MG63 (cell line): ENCODE measurements around the gene TMEM11. TPM values are rescaled to one million over a fixed set of nuclear protein-coding genes. Genes with fewer than 3 reads are reported as not detected.

Experiments used
- DNase-seq: peaks from one replicate; pipeline ENCODE4 v3.0.0-alpha.2; 2020
- H3K27me3 ChIP-seq: fragments of 250-450 bp; sonication (Bioruptor Pico); 2 replicates; pipeline ENCODE4 v1.5.1; 2020; ENCODE audit warnings: mild to moderate bottlenecking, moderate library complexity
- H3K36me3 ChIP-seq: fragments of 250-450 bp; sonication (Bioruptor Pico); 2 replicates; pipeline ENCODE4 v1.5.1; 2020; ENCODE audit warnings: mild to moderate bottlenecking, moderate library complexity
- H3K4me3 ChIP-seq: fragments of 250-450 bp; sonication (Bioruptor Pico); 2 replicates; pipeline ENCODE4 v1.5.1; 2020; ENCODE audit warnings: mild to moderate bottlenecking, moderate library complexity
- H3K9me3 ChIP-seq: fragments of 250-450 bp; sonication (Bioruptor Pico); 2 replicates; pipeline ENCODE4 v1.5.1; 2020; ENCODE audit warnings: mild to moderate bottlenecking, moderate library complexity
- total RNA-seq: library from RNA; depleted of rRNA; stranded (reverse); fragments of >200 nt; shearing (Covaris generic); gene quantifications from 2 replicates; pipeline ENCODE4 v1.2.3, GENCODE V29; 2014; ENCODE audit warnings: low replicate concordance

The TMEM11 gene
- total RNA-seq, 1 experiment from 2014 or later = 18.9 TPM

GRCh38 chr17:21223086-21223485 lies 9.1 kb upstream of the TMEM11 start:
- no peak overlapping the region for H3K4me3 ChIP-seq
- no peaks in the 10 kb centered on the region for H3K9me3 ChIP-seq
- no peak for DNase-seq
- 0 out of 2 replicates have a peak, but pooled peaks cover 2% of the 10 kb centered on the region for H3K36me3 ChIP-seq
- no peaks in the 10 kb centered on the region for H3K27me3 ChIP-seq

DNA sequence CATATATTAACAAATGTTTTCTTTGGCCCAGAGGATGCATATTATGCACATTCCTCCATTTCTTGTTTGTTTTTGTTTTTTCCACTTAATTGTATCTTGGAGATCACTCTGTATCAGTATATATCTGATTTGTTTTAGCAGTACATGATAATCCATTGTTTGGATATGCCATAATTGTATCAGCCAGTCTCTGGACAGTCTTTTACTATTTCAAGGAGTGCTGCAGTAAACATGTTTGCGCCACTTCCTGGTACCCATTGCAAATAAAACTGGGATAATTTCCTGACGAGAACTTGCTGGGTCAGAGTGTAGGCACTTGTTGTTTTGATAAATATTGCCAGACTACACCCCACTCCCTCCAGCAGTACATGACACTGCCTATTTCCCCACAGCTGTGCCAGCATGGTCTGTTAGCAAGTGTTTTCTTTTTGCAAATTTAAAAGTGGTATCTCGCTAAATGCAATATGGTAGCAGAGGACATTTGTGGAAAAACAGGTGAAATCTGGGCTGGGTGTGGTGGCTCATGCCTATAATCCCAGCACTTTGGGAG lies 4.9 kb upstream of the TMEM11 start:
- H3K4me3 ChIP-seq = no peak overlapping the region
- no peaks in the 10 kb centered on the region for H3K9me3 ChIP-seq
- no peaks in the 10 kb centered on the region for H3K27me3 ChIP-seq
- DNase-seq = no peak
- 0 out of 2 replicates have a peak, but pooled peaks cover 2% of the 10 kb centered on the region for H3K36me3 ChIP-seq

- no peak overlapping the region for H3K4me3 ChIP-seq
- 0 out of 2 replicates have a peak, but pooled peaks cover 2% of the 10 kb centered on the region for H3K36me3 ChIP-seq
- H3K9me3 ChIP-seq = no peaks in the 10 kb centered on the region
- no peak for DNase-seq
- no peaks in the 10 kb centered on the region for H3K27me3 ChIP-seq
Measured at GRCh38 chr17:21218101-21218500, 4.1 kb upstream of the TMEM11 start.

GRCh38 chr17:21217346-21217745 lies 3.4 kb upstream of the TMEM11 start:
- Histone ChIP-seq H3K36me3 (0 out of 2 replicates have a peak, but pooled peaks cover 2% of the 10 kb centered on the region), H3K4me3 (no peak overlapping the region), H3K9me3 (no peaks in the 10 kb centered on the region), H3K27me3 (no peaks in the 10 kb centered on the region)
- no peak for DNase-seq

DNA sequence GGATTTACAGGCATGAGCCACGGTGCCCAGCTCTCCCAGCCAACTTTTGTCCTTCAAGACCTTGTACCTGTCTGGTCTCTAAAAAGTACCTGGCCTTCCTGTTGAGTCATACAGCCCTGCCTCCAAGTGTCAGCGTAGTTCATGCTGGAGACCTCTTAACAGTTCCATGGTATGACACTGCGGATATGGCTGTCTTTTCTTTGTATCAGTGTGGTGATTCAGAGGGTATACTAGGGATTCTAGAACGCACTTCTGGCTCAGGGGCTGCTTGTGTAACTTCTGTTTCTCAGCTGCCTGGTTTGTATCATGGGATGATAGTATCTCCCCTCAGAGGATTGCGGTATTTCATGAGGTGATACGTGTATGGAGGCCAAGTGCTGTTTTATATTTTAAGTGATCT lies 2.0 kb upstream of the TMEM11 start:
- Histone ChIP-seq H3K9me3 (no peaks in the 10 kb centered on the region), H3K4me3 (no peak overlapping the region), H3K27me3 (no peaks in the 10 kb centered on the region), H3K36me3 (peaks cover 4% of the 10 kb centered on the region; the same call in 1 of the 2 replicates)
- DNase-seq = no peak

GRCh38 chr17:21214777-21215541 lies 998 bp upstream of the TMEM11 start:
- Histone ChIP-seq H3K36me3 (peaks cover 4% of the 10 kb centered on the region; the same call in 1 of the 2 replicates), H3K9me3 (no peaks in the 10 kb centered on the region), H3K27me3 (no peaks in the 10 kb centered on the region), H3K4me3 (peak overlapping the region; percentile 93)
- no peak for DNase-seq

- peaks cover 4% of the 10 kb centered on the region; the same call in 1 of the 2 replicates for H3K36me3 ChIP-seq
- no peaks in the 10 kb centered on the region for H3K27me3 ChIP-seq
- peak overlapping the region; percentile 93 for H3K4me3 ChIP-seq
- DNase-seq = peak; percentile 26
- no peaks in the 10 kb centered on the region for H3K9me3 ChIP-seq
Measured at GRCh38 chr17:21213638-21214014, 335 bp downstream of the TMEM11 start.

DNA sequence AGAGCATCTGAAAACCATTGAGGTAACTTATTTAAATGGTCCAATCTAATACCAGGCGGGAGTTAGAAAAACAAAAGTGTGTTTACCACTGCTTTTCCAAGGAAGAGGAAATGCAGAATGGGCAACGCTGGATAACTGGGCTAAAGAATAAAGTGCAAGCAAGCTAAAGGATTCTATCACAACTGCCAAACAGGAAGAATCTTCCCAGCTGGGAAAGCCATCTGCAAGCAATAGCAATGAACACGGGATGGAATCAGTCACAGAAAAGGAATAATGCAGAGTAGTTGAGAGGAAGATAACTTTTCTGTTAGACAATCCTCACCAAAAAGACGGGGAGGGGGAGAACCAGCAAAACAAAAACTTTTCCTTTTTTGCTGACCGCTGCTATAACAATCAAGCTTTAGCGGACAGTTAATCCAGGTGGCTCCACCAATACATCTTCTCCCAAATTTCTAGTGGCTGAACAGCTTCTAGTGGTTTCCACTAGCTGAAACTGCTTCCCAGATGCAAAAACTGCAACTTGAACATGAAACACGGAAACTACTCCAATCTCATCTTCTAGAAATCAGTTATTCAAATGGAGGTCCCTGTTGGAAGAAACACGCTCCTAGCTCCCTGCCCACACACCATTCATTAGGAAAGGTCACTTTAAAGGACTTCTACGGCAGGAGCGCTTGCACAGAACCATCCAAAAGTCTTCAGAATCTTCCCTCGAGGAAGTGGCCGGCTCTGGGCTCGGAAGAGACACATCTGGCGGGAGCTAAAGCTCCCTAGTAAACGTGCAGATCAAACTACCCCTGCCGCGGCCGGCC lies 929 bp downstream of the TMEM11 start:
- Histone ChIP-seq H3K9me3 (no peaks in the 10 kb centered on the region), H3K27me3 (no peaks in the 10 kb centered on the region), H3K36me3 (peaks cover 4% of the 10 kb centered on the region; the same call in 1 of the 2 replicates), H3K4me3 (peak overlapping the region; percentile 93)
- no peak for DNase-seq

DNA sequence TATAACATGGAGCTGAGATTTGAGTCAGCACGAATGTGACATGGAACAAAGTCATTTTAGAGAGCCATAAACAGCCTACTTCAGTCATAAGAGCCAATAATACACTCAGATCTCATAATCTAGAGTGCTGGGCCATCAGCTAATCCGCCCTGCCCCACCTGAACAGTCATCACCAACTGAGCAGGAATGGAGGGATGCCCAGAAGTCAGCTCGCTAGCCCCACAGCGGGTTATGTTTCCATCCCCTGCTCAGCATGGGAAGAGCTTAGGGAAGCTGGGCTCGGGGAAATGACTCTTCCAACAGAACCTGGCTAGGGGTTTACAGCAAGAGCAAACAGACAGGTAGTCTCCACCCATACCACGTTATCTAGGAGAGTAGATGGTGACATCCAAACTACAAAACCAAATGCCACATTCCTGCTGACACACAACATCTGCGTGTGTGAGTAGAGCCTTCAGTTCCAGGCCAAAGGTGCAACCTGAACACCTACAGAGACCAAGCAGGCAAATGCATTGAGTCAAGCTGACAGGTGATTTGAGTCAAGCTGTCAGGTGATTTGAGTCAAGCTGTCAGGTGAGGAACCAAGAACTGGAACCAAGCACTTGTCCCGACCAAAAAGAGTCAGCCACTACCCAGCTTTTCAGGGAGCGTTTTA lies 2.0 kb downstream of the TMEM11 start:
- H3K4me3 ChIP-seq = no peak overlapping the region
- peaks cover 4% of the 10 kb centered on the region; the same call in 1 of the 2 replicates for H3K36me3 ChIP-seq
- no peaks in the 10 kb centered on the region for H3K27me3 ChIP-seq
- DNase-seq = no peak
- H3K9me3 ChIP-seq = no peaks in the 10 kb centered on the region

GRCh38 chr17:21210411-21211076 lies 3.4 kb downstream of the TMEM11 start:
- peaks cover 4% of the 10 kb centered on the region; the same call in 1 of the 2 replicates for H3K36me3 ChIP-seq
- no peaks in the 10 kb centered on the region for H3K27me3 ChIP-seq
- no peaks in the 10 kb centered on the region for H3K9me3 ChIP-seq
- DNase-seq = no peak
- H3K4me3 ChIP-seq = no peak overlapping the region

DNA sequence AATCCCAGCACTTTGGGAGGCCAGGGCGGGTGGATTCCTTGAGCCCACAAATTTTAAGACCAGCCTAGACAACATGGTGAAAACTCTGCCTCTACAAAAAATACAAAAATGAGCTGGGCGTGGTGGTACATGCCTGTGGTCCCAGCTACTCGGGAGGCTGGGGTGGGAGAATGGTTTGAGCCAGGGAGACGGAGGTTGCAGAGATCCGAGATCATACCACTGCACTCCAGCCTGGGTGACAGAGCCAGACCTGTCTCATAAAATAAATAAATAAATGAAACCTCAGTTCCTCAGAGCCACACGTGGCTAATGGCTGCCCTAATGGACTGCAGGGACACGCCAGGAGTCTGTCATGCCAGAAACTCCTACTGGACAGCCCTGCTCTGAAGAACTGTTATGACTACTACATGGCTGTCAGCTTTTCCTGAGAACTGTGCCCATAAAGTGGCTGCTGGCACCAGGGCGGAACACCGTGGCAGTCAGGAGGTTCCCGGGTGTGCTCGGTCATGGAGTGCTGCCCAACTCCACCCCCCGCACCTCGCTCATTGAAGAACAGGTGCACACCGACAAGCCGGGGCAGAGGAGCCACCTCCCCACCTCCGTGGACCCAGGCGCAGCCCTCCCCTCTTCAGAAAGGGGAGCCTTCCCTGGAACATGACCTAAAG lies 4.3 kb downstream of the TMEM11 start:
- no peak for DNase-seq
- peaks cover 4% of the 10 kb centered on the region; the same call in 1 of the 2 replicates for H3K36me3 ChIP-seq

DNA sequence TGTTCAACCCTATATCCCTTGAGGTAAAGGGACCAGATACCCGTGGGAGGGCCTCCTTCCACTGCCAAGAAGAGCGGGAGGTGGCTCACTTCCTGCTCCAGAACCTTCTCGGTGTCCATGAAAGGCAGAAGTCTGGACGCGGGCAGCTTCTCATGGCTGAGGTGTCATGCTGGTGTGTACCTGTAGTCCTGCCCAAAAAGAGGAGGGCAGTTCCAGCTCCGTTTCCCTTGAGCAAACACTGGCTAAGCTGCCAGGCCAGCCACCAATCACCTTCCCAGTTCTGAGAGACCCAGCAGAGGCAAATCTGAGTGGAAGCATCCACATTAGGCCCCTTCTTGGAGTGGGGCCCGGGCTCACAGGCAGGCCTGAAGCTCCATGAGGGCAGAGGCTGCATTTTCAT lies 5.6 kb downstream of the TMEM11 start:
- H3K9me3 ChIP-seq = no peaks in the 10 kb centered on the region
- no peaks in the 10 kb centered on the region for H3K27me3 ChIP-seq
- DNase-seq = no peak
- peaks cover 4% of the 10 kb centered on the region; the same call in 1 of the 2 replicates for H3K36me3 ChIP-seq
- no peak overlapping the region for H3K4me3 ChIP-seq

More for the DNA sequence above, 4.3 kb downstream of the TMEM11 start:
- no peak overlapping the region for H3K4me3 ChIP-seq
- no peaks in the 10 kb centered on the region for H3K9me3 ChIP-seq
- no peaks in the 10 kb centered on the region for H3K27me3 ChIP-seq

DNA sequence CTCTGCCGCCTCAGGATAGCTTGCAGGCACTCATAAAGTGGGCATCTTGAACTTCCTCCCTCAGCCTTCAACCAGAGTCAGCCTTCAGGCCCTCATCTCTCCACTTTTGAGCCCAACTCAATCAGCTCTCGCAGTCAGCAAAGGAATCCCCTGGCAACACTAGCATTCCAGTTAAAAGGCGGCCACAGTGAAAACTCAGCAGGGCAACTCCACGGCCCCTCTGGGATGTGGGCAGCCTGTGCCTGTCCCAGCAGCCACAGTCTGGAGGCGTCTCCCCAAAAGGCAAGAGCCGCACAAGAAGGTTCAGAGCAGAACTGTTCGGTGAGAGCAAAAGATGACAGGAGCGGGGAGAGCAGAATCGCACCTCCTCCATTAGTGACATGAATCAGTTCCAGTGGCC lies 9.0 kb downstream of the TMEM11 start:
- DNase-seq = no peak
- no peak overlapping the region for H3K4me3 ChIP-seq
- no peaks in the 10 kb centered on the region for H3K27me3 ChIP-seq
- H3K9me3 ChIP-seq = no peaks in the 10 kb centered on the region
- H3K36me3 ChIP-seq = no peaks in the 10 kb centered on the region

GRCh38 chr17:21202512-21202911 lies 11.4 kb downstream of the TMEM11 start:
- Histone ChIP-seq H3K36me3 (no peaks in the 10 kb centered on the region; the same call in 1 of the 2 replicates), H3K27me3 (no peaks in the 10 kb centered on the region), H3K9me3 (no peaks in the 10 kb centered on the region), H3K4me3 (no peak overlapping the region)
- DNase-seq = no peak

GRCh38 chr17:21201874-21202273 lies 12.1 kb downstream of the TMEM11 start:
- Histone ChIP-seq H3K9me3 (no peaks in the 10 kb centered on the region), H3K4me3 (no peak overlapping the region), H3K27me3 (no peaks in the 10 kb centered on the region), H3K36me3 (no peaks in the 10 kb centered on the region; the same call in 1 of the 2 replicates)
- DNase-seq = no peak

GRCh38 chr17:21201298-21201595 lies 12.7 kb downstream of the TMEM11 start:
- DNase-seq = no peak
- Histone ChIP-seq H3K4me3 (no peak overlapping the region), H3K9me3 (no peaks in the 10 kb centered on the region), H3K27me3 (no peaks in the 10 kb centered on the region), H3K36me3 (no peaks in the 10 kb centered on the region; the same call in 1 of the 2 replicates)
